HG03558 (cell line): ENCODE measurements around the gene GNPTG.

Experiments
- ATAC-seq: cut with Tn5 transposase; IDR thresholded peaks from one replicate; pipeline ENCODE4 v1.9.1; 2021; ENCODE audit warnings: moderate number of reproducible peaks; ENCODE audit not compliant: unreplicated experiment; ENCODE audit errors: extremely low read depth

Gene GNPTG

DNA sequence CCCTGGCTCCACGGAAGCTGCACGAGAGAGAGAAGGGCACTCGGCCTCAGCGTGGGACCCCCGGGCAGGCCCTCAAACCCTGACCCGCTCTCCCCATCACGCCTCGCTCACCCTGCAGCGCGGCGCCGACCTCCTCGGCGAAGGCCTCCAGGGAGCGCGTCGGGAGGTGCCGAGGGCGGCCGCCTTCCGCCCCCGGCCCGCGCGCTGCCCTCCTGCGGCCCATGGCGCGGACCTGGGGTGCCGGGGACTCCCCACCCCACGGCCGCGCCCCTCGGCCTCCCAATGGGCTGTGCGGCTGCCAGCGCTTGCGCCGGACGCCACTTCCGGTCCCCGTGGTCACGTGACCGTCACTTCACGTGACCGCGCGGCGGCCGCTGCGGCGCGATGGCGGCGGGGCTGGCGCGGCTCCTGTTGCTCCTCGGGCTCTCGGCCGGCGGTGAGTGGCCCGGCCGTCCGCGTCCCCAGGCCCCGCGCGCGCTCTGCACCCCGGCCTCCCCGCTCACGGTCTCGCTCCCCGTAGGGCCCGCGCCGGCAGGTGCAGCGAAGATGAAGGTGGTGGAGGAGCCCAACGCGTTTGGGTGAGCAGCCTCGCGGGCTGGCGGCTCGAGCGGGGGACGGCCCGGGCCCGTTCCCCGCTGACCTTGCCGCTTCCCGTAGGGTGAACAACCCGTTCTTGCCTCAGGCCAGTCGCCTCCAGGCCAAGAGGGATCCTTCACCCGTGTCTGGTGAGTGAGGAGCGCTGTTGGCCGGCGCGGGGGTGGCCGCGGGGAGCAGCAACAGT, at the start of gene GNPTG, which contains the start of gene TSR3:
GNPTG (plus strand) TSS at position 350 of the 781 bp plus-strand sequence; CDS start at position 385, 35 bp downstream.
TSR3 (minus strand) TSS at position 297 of the 781 bp plus-strand sequence; CDS start at position 223, 74 bp downstream.
- ATAC-seq = no peak

DNA sequence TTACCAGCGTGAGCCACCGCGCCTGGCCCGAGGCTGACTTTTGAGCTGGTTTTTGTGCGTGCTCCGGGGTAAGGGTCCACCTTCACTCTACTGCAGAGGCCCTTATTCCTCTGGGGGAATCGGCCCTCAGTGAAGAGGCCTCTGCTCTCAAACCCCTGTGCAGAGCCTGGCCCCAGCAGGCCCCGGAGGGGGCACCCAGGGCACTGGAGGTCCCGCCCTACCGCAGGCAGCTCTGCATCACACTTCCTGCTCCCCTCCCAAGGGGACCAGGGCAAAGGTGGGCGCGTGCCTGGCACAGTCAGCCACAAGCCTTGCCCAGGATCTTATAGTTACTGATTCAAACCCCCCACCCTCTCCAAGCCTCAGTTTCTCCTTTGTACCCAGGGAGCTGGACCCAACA, 45.9 kb upstream of the GNPTG start:
- ATAC-seq = no peak

DNA sequence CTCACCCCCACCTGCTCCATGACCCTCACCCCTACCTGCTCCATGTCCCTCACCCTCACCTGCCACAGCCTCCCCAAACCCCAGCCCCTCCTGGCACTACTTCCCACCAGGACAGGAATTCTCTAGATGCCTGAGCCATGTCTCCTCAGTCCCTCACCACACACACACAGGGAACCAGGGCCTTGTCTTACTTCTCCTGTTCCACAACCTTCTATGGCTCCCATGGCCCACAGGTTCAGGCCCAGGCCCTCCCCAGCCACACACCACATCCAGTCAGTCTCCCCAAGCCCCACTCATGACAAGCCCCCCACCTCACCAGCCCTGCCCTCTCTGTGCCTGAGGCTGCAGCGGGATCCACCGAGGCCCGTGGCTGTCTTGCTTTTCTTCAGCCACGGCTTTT, 45.4 kb upstream of the GNPTG start:
- no peak for ATAC-seq

DNA sequence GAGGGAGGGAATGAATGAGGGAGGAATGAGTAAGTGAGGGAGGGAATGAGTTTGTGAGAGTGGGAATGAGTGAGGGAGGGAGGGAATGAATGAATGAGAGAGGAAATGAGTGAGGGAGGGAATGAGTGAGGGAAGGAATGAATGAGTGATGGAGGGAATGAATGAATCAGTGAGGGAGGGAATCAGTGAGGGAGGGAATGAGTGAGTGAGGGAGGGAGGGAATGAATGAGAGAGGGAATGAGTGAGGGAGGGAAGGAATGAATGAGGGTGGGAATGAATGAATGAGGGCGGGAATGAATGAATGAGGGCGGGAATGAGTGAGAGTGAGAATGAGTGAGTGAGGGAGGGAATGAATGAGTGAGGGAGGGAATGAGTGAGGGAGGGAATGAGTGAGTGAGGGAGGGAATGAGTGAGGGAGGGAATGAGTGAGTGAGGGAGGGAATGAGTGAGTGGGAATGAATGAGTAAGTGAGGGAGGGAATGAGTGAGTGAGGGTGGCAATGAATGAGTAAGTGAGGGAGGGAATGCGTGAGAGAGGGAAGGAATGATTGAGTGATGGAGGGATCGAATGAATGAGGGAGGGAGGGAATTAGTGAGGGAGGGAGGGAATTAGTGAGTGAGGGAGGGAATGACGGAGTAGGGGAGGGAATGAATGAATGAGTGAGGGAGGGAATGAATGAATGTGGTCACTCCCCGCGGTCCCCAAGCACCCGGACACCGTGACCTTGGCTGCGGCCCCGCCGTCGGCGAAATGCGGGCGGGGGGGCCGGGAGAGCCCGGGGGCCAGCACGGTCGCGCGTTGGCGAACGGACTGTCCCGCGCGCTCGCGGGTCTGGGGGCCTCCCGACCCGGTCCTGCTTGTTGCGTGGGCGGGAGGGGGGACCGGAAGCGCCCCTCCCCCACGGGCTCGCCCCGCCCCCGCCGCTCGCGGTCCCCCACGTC, 43.4 kb upstream of the GNPTG start:
- no peak for ATAC-seq

DNA sequence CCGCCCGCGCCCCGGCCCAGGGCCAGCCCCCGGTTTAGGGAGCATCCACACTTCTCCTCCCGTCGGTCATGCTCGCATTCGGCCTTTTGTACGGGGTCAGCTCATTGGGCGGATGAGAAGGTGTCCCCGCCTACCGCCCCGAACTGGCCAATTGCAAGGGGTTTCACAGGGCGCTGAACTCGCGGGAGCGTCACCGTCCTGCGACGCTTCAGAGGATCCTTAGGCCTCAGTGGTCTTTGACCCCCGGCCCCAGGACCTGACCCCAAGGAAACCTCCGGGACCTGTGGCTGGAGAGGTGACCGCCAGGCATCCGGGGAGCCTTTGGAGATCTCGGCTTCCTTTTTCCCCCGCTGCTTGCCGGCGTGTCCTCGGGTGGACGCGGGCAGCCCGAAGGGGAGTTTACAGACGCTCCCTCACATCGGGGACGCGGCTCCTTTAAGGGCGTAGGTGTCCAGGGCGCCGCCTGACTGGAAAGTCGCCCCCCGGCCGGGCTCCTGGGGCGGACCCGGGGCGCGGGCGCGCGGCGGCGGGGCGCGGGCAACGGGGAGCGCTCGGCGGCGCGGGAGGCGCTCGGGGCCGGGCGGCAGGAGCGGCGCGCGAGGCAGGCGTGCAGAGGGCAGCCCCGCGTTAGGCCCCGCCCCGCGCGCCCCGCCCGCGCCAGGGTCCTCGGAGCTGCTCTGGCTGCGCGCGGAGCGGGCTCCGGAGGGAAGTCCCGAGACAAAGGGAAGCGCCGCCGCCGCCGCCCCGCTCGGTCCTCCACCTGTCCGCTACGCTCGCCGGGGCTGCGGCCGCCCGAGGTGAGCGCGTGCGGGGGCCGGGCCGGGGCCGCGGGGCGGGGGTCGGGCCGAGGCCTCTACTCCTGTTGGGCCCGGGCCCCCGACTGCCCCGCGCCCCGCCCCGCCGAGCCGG, 42.5 kb upstream of the GNPTG start, which contains the start of gene UBE2I:
UBE2I (plus strand) TSS at position 660 of the 909 bp plus-strand sequence. CDS start 4,395 bp downstream, outside the sequence.
- ATAC-seq = no peak

DNA sequence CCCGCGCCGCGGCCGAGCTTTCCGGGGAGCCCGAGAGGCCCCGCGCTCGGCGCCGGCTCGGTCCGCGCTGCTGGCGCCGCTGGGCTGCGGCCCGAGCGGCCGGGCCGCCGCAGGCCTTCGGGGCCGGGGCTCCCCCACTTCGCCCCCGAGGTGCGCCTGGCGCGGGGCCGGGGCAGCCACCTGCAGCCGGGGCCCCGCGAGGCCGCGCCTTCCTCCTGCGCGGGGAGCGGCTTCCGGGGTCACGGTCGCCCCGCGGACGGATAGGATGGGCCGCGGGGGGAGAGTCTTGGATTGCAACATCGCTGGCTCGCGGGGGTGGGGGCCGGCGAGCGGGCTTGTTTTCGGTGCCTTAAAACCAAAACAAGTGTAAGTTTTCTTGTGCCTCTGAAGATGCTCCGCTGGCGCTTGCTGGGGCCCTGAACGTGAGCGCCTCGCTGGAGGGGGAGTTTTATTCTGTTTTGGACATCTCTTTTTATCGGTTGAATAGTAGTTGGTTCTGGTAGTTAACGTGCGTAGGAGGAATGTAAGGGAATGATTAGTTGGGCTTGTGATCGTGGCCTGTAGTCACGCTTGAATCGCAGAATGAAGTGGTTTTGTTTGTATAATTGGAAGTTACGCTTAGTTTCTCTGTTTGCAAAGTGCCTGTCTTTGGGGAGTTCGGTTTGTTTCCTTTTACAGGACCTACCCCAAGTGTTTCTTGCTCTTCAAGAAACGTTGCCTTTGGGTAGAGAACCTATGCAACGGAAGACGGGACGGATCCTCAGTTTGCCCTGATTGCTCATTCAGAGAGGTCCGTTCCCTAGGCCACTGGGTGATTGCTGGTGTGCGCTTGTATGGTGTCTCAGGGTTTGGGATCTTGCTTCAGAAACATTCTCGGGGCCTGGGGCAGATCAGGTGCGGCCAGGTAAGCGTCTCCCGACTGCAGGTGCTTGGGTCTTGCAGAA, 41.6 kb upstream of the GNPTG start:
- no peak for ATAC-seq

DNA sequence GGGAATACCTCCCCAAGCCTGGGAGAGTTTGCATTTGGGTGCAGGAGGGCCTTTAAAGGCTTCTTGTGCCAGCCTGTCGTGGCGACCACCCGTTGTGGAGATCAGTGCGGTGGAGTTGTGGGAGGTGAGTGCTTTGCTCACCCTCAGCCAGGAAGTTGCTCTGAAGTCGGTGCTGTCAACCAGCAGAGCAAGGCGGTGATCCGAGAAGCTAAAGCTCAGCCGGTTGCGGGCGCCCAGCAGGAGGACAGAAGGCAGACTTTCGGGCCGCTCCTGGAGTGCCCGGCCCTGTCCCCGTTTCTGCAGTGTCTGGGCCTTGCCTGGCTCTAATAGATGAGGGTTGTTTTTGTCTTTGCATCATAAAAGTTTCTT, 40.9 kb upstream of the GNPTG start:
- ATAC-seq = no peak

DNA sequence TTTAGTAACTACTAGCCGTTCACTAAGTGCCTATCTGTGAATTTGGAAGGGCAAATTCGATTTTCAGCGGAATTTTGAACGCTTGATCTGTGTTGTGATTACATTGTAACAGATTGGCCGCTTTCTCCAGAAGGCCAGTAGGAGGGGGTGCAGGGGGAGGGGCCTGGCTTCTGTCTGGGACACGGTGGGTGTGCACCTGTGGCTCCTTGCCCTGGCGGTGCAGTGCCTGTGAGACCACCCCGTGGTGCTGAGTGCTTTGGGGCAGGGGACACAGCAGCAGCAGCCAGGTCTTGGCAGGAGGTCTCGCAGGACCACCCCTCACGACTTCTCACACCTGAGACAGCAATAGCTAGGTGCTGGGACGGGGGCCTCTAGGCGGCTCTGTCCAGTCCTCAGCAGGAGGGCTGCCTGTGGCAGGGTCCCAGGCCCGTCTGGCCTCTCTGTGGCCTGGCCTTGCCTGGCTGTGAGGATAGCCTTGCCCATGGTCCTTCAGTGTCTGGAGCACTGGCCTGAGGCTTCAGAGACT, 40.5 kb upstream of the GNPTG start:
- ATAC-seq = no peak

DNA sequence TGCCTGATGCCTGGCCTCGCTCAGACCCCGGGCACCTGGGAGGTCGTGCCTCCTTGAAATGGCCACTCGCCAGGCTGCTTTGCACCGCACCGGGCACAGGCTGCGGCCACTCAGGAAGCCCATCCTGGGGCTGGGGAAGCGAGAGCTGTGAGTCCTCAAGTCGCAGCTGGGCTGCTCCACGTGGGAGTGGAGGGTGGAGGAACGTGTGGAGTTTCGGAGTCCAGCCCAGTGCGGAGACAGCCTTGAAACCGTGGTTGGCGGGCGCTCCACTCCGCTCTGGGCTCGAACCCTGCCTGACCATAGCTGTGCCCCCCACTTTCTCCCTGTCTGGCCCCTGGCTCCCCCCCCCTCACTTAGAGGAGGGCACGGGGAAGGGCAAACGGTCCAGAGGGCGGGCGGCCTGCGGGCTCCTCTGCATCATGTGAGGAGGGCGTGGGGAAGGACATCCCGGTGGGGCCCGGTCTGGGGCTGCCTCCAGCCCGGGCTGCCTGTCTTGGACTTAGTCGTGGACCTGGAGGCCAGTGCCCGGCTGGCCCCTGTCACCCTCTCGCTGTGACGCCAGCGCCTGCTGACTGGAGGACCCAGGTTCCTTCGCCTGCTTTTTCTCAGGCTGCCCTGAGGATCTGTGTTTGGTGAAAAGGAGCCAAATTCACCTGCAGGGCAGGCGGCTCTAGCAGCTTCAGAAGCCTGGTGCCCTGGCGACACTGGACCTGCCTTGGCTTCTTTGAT, 39.8 kb upstream of the GNPTG start:
- ATAC-seq = no peak

DNA sequence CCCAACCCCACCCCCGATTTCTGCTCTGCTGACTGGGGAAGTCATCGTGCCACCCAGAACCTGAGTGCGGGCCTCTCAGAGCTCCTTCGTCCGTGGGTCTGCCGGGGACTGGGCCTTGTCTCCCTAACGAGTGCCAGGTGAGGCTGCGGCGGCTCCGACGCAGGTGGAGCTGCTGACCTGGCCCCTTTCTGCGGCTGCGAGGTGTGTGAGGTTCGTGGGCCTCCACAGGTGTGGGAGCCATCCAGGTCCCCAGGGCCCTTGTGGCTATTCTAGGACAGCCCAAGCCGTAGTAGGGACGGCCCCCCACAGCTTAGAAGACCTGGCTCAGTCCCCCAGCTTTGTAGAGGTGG, 39.3 kb upstream of the GNPTG start:
- no peak for ATAC-seq

DNA sequence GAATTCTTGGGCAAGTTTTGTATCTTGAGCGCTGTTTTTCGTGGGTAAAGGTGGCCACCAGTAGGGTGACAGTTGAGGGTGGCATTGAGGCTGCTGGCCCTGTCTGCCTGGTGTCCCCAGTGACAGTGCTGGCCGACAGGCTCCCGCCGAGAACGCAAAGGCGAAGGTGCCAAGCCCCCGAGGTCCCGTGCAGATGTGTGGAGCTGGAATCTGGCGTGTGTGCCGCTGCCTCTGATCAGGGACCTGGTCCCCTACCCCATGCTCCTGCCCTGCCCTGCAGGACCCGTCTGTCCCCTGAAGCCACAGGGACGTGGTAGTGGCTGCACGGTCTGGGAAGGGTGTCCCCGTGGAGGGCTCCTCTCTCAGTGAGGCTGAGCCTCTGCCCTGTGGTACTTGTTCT, 38.8 kb upstream of the GNPTG start:
- ATAC-seq = no peak

DNA sequence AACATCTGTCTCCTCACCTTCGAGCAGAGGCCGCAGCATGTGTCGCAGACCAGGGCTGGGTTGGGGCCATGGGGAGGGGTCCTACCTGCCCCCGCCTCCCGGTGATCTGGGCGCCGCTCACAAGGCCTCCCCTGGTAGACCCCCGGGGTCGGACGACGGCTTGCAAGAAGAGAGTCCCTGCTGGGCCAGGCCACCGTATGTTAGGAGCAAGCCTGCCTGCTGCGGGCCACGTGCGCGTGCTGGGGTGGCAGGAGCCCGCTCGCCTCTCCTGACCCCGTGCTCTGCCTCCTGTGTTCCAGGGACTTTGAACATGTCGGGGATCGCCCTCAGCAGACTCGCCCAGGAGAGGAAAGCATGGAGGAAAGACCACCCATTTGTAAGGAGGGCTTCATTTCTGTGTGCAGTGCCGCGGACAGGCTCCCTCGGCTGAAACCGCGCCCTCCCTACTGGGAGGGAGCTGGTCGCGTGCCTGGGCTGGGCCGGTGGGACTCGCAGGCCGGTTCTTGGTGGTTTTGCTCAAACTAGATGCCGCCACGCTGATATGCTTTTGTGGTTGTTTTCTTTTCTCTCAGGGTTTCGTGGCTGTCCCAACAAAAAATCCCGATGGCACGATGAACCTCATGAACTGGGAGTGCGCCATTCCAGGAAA, 37.9 kb upstream of the GNPTG start:
- no peak for ATAC-seq

DNA sequence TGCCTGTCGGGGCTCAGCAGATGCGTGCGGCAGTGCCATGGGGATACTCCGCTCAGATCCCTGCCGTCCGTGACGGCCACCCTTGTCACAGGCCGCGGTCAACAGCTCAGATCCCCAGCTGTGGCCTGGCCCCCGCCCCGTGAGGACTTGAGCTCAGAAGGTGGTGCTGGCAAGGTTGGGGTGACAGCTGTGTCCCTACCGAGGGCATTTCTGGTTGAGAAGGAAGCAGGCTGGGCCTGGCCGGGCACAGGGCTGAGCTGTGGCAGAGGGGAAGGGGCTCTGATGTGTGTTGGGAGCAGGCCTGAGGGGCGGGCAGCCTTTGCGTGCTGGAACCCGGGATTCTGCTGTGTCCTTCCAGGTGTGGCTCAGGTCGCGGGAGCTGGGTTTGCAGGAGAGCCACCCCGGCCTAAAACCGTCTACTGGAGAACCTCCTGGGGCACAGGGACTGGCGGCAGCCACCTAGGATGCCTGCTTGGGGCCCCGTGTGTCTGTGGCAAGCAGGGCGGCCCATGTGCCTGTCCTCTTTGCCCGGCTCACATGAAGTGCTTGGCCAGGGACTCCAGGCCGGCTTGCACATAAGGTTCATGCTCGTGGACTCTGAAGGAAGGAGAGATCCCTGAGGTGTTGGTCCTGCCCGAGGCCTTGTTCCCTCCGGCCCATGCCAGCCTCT, 37.2 kb upstream of the GNPTG start:
- no peak for ATAC-seq

DNA sequence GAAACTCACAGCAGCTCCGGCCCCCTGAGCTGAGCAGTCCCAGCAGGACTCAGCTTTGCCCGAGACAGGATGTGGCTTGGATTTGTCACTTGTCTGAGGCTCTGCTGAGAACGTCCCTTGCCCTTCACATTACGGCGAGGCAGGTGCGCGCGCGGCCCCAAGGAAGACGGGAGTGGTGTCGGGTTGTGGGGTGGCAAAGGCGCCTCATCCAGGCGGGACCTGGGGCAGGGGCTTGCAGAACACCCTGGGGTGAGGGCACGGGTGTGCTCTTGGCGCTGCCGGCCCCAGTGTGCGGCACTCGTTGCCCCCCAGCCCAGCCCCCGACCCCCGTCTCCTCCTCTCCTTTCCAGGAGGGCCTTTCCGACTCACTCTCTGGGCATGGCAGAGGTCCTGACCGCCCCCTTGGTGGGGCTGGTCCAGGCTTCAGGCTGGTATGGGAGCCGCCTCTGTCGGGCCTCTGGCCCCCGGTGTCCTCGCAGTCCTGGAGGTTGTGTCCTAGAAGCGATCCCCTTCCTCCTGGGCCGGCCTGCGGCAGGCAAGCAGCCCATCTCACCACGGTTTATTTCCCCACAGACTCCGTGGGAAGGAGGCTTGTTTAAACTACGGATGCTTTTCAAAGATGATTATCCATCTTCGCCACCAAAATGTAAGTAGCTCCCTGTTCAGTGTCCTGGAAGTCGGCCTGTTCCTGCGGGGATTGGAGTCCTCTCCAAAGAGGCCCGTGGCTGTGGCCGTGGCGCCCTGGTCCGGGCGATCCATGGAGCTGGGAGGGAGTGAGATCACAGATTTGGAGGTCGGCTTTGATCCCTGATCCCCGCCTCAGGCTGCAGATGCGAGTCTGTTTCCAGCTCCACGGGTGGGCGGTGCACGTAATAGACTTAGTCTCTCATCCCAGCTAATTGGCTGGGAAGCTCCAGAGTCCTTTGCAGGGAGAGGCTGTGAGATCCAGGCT, 36.4 kb upstream of the GNPTG start:
- ATAC-seq = no peak

DNA sequence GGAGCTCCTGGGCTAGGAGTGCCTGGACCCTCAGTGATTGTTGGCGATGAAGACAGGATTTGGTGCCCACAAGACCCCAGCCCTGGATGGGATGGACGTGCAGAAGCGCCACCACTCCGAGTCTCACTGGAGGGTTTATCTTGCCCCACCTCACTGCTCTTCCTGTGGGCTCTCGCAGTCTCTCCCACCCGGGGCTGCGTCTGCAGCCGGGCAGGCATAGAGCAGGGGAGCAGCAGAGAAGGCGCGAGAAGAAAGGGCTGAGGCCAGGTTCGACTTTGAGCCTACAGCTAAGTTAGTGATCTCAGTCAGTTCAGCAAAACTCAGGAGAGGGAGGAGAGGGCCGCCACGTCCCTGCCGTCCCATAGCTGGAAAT, 35.7 kb upstream of the GNPTG start:
- ATAC-seq = no peak
